ENCODE measurements around the gene SGPP2. TPM values are rescaled to one million over a fixed set of nuclear protein-coding genes. Genes with fewer than 3 reads are reported as not detected.

The SGPP2 gene
- total and polyA plus RNA-seq, 2 experiments from 2014 or later = 0.08 TPM; not detected in 1

DNA sequence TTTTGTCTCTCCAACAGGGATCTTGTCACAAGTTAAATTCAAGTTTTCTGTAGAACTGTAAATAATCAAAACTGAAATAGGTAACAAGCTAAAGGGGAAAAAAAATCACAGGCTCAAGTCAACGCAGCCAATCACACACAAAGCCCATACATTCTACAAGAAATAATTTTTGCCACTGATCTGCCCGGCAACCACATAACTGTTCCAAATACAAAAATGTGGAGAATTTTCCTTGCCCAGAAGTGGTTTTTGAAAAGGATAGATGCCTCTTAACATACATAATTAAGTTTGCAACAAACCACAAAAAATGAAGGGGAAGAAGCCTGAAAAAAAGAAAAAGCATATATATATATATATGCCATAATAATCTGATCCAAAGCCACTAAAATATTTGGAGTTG is 171.2 kb downstream of the SGPP2 start (continued):
- TF ChIP-seq ZNF331 (CRISPR knock-in tag; IDR thresholded peaks at IDR 0.05; ENCODE audit: low read depth) (no peak), NANOG (IDR thresholded peaks at IDR 0.05; ENCODE audit: borderline replicate concordance) (no peak)

DNA sequence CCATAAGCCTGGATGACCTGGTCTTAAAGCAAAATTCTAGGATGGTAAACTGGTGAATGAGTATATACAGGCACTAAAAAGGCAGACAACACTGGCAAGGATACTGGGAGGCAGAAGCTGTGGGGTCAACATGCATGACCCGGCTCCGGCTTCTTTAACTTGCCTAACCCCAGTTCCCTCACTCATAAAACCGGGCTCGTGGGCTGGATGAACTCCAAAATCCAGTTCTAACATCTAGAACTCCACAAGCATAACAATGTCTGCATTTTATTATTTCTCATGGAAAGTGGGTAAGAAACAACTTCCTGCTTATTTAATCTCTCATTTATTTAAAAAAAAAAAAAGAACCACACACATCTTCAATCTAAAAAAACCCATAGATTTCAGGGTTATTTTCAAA is 174.3 kb downstream of the SGPP2 start:
- ATAC-seq (no peak), DNase-seq (ENCODE audit: low spot score) (no peak)
- H3K9me3 Mint-ChIP-seq = no peaks in the 10 kb centered on the region
- no peak for TF ChIP-seq STAT1 (IDR thresholded peaks at IDR 0.05; ENCODE audit: unreplicated experiment)
- no peak for TF ChIP-seq EZH2 (IDR thresholded peaks at IDR 0.05; ENCODE audit: low read depth, unreplicated experiment)
- TF ChIP-seq, protein P1, sequence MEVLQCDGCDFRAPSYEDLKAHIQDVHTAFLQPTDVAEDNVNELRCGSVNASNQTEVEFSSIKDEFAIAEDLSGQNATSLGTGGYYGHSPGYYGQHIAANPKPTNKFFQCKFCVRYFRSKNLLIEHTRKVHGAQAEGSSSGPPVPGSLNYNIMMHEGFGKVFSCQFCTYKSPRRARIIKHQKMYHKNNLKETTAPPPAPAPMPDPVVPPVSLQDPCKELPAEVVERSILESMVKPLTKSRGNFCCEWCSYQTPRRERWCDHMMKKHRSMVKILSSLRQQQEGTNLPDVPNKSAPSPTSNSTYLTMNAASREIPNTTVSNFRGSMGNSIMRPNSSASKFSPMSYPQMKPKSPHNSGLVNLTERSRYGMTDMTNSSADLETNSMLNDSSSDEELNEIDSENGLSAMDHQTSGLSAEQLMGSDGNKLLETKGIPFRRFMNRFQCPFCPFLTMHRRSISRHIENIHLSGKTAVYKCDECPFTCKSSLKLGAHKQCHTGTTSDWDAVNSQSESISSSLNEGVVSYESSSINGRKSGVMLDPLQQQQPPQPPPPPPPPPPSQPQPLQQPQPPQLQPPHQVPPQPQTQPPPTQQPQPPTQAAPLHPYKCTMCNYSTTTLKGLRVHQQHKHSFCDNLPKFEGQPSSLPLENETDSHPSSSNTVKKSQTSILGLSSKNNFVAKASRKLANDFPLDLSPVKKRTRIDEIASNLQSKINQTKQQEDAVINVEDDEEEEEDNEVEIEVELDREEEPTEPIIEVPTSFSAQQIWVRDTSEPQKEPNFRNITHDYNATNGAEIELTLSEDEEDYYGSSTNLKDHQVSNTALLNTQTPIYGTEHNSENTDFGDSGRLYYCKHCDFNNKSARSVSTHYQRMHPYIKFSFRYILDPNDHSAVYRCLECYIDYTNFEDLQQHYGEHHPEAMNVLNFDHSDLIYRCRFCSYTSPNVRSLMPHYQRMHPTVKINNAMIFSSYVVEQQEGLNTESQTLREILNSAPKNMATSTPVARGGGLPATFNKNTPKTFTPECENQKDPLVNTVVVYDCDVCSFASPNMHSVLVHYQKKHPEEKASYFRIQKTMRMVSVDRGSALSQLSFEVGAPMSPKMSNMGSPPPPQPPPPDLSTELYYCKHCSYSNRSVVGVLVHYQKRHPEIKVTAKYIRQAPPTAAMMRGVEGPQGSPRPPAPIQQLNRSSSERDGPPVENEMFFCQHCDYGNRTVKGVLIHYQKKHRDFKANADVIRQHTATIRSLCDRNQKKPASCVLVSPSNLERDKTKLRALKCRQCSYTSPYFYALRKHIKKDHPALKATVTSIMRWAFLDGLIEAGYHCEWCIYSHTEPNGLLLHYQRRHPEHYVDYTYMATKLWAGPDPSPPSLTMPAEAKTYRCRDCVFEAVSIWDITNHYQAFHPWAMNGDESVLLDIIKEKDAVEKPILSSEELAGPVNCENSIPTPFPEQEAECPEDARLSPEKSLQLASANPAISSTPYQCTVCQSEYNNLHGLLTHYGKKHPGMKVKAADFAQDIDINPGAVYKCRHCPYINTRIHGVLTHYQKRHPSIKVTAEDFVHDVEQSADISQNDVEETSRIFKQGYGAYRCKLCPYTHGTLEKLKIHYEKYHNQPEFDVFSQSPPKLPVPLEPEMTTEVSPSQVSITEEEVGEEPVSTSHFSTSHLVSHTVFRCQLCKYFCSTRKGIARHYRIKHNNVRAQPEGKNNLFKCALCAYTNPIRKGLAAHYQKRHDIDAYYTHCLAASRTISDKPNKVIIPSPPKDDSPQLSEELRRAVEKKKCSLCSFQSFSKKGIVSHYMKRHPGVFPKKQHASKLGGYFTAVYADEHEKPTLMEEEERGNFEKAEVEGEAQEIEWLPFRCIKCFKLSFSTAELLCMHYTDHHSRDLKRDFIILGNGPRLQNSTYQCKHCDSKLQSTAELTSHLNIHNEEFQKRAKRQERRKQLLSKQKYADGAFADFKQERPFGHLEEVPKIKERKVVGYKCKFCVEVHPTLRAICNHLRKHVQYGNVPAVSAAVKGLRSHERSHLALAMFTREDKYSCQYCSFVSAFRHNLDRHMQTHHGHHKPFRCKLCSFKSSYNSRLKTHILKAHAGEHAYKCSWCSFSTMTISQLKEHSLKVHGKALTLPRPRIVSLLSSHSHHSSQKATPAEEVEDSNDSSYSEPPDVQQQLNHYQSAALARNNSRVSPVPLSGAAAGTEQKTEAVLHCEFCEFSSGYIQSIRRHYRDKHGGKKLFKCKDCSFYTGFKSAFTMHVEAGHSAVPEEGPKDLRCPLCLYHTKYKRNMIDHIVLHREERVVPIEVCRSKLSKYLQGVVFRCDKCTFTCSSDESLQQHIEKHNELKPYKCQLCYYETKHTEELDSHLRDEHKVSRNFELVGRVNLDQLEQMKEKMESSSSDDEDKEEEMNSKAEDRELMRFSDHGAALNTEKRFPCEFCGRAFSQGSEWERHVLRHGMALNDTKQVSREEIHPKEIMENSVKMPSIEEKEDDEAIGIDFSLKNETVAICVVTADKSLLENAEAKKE (CRISPR knock-in tag; IDR thresholded peaks at IDR 0.05) = no peak
- no peak for TF ChIP-seq CREB1 (CRISPR knock-in tag; IDR thresholded peaks at IDR 0.05; ENCODE audit: low read depth)
- TF ChIP-seq, protein P2, sequence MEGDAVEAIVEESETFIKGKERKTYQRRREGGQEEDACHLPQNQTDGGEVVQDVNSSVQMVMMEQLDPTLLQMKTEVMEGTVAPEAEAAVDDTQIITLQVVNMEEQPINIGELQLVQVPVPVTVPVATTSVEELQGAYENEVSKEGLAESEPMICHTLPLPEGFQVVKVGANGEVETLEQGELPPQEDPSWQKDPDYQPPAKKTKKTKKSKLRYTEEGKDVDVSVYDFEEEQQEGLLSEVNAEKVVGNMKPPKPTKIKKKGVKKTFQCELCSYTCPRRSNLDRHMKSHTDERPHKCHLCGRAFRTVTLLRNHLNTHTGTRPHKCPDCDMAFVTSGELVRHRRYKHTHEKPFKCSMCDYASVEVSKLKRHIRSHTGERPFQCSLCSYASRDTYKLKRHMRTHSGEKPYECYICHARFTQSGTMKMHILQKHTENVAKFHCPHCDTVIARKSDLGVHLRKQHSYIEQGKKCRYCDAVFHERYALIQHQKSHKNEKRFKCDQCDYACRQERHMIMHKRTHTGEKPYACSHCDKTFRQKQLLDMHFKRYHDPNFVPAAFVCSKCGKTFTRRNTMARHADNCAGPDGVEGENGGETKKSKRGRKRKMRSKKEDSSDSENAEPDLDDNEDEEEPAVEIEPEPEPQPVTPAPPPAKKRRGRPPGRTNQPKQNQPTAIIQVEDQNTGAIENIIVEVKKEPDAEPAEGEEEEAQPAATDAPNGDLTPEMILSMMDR (conservative IDR thresholded peaks at IDR 0.05; ENCODE audit: low read depth in 2 of 2) = no peak
- TF ChIP-seq POLR2AphosphoS5 (IDR thresholded peaks at IDR 0.05; ENCODE audit: low read depth) = no peak
- no peak for TF ChIP-seq EZH2phosphoT487 (IDR thresholded peaks at IDR 0.05; ENCODE audit: unreplicated experiment)
- TF ChIP-seq, protein P3, sequence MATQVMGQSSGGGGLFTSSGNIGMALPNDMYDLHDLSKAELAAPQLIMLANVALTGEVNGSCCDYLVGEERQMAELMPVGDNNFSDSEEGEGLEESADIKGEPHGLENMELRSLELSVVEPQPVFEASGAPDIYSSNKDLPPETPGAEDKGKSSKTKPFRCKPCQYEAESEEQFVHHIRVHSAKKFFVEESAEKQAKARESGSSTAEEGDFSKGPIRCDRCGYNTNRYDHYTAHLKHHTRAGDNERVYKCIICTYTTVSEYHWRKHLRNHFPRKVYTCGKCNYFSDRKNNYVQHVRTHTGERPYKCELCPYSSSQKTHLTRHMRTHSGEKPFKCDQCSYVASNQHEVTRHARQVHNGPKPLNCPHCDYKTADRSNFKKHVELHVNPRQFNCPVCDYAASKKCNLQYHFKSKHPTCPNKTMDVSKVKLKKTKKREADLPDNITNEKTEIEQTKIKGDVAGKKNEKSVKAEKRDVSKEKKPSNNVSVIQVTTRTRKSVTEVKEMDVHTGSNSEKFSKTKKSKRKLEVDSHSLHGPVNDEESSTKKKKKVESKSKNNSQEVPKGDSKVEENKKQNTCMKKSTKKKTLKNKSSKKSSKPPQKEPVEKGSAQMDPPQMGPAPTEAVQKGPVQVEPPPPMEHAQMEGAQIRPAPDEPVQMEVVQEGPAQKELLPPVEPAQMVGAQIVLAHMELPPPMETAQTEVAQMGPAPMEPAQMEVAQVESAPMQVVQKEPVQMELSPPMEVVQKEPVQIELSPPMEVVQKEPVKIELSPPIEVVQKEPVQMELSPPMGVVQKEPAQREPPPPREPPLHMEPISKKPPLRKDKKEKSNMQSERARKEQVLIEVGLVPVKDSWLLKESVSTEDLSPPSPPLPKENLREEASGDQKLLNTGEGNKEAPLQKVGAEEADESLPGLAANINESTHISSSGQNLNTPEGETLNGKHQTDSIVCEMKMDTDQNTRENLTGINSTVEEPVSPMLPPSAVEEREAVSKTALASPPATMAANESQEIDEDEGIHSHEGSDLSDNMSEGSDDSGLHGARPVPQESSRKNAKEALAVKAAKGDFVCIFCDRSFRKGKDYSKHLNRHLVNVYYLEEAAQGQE (IDR thresholded peaks at IDR 0.05; ENCODE audit: unreplicated experiment) = no peak
- no peak for TF ChIP-seq JUNB (IDR thresholded peaks at IDR 0.05; ENCODE audit: unreplicated experiment)
- TF ChIP-seq, protein P4, sequence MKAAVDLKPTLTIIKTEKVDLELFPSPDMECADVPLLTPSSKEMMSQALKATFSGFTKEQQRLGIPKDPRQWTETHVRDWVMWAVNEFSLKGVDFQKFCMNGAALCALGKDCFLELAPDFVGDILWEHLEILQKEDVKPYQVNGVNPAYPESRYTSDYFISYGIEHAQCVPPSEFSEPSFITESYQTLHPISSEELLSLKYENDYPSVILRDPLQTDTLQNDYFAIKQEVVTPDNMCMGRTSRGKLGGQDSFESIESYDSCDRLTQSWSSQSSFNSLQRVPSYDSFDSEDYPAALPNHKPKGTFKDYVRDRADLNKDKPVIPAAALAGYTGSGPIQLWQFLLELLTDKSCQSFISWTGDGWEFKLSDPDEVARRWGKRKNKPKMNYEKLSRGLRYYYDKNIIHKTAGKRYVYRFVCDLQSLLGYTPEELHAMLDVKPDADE (IDR thresholded peaks at IDR 0.05) = no peak
- TF ChIP-seq ZNF114 (CRISPR knock-in tag; IDR thresholded peaks at IDR 0.05) = no peak
- TF ChIP-seq NANOG (IDR thresholded peaks at IDR 0.05; ENCODE audit: borderline replicate concordance) = no peak
- TF ChIP-seq ZNF331 (CRISPR knock-in tag; IDR thresholded peaks at IDR 0.05; ENCODE audit: low read depth) = no peak
- no peak overlapping the region for H3K4me3 Mint-ChIP-seq
- Histone ChIP-seq H4K20me1 (replicated peaks; ENCODE audit: insufficient read depth) (no peaks in the 10 kb centered on the region; the same call in 1 of the 2 replicates), H3K4me1 (ENCODE audit: insufficient read depth) (no peaks in the 10 kb centered on the region), H2AFZ (no peak overlapping the region), H3K36me3 (ENCODE audit: insufficient read depth) (peaks cover 3% of the 10 kb centered on the region; the same call in 1 of the 2 replicates), H3K27ac (ENCODE audit: low read depth) (no peak overlapping the region), H3K4me2 (no peak overlapping the region), H3K79me2 (replicated peaks; ENCODE audit: insufficient read depth) (0 out of 2 replicates have a peak, but pooled peaks cover 5% of the 10 kb centered on the region), H3F3A (replicated peaks; ENCODE audit: low read depth) (no peaks in the 10 kb centered on the region), H3K9me2 (ENCODE audit: insufficient read depth) (no peaks in the 10 kb centered on the region), H3K4me3 (no peak overlapping the region), H3K27me3 (ENCODE audit: insufficient read depth) (no peaks in the 10 kb centered on the region)
- H3K27ac Mint-ChIP-seq = no peak overlapping the region
- peaks cover 35% of the 10 kb centered on the region for H3K36me3 Mint-ChIP-seq (ENCODE audit: low read depth)
- no peaks in the 10 kb centered on the region for H3K4me1 Mint-ChIP-seq
- no peaks in the 10 kb centered on the region for H3K27me3 Mint-ChIP-seq (ENCODE audit: insufficient read depth, low read depth, poor library complexity)
